HG03025 (cell line): ENCODE measurements around the gene ZNF385C.

Experiments used
- ATAC-seq: cut with Tn5 transposase; IDR thresholded peaks from one replicate; pipeline ENCODE4 v1.9.1; 2021; ENCODE audit warnings: mild to moderate bottlenecking, moderate library complexity; ENCODE audit not compliant: unreplicated experiment, low FRiP score

ZNF385C gene

DNA sequence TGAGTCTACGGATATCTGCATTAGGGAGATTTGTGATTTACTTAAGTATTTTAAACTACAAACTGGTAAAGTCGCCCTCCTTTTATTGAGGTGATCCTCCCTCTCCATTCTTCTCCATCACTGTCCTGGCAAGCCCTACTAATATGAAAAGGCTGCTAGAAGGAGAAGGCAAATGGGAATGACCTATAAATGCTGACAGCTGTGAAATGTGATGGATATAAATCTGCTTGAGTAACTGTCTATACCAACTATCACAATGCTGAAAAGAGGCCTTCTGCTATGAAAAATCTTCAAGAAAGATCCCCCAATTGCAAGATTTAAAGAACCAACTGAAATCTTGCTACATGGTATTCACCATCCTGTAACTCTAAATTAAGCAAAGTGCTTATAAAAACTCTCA lies 96.5 kb downstream of the ZNF385C start:
- ATAC-seq: no peak

DNA sequence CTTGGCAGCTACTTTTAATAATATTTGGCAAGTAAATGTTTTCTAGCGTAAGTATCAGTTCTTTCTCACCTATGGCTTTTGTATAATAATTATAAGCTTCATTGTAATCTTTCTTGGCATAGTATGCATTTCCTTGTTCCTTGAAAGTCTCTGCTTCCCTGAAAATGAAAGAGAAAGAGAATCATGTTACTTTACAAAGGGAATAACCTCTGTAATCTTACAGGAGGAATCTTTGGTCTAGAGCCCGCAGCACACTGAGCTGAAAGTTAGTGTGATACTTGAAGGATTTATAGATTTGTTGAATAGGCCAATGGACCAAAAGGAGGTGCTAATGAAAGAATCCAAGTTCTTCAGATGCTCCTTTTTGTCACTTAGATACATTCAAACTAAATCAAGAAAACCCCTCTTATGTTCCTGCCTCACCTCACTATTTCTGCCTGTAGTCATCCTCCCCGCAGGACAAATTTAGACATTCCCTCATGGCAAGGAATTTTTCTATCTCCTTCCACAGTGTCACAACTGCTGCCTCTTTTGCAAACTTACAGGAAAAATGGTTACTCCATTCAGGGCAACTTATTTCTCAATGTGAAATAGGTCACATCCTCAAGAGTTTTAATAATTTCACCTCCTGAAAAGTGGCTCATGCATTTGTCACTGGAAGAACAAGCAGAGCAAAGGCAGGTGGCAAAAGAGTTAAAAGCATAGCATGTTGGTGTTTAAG lies 97.7 kb downstream of the ZNF385C start:
- ATAC-seq: no peak

DNA sequence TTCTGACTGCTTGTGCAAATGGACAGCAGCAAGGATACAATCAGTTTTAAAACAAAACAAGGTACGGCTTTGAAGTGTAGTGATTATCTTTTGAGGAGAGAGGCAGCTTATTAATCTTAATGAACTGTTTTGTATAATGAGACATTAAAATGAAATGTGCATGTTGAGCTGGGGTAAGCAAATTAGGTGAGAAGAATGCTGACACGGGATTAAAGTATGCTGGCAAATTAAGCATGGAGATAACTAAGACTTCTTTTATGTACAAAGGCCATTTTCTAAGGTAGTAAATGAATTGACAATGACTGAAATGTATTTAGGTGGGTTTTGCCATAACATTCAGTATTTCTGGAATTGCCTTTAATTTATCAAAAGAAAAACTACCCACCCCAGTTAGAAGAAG lies 99.8 kb downstream of the ZNF385C start:
- no peak for ATAC-seq

DNA sequence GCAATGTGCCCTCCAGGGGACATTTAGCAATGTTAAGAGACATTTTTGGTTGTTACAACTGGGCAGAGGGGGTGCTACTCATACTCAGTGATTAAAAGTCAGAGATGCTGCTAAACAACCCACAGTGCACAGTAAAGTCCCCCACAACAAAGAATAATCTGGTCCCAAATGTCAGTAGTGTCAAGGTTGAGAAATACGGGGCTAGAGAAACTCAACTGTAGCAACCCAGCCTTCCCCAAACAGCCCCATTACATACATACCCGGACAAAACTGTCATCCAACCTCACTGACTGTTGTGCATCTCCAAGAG lies 101.5 kb downstream of the ZNF385C start:
- ATAC-seq: no peak

DNA sequence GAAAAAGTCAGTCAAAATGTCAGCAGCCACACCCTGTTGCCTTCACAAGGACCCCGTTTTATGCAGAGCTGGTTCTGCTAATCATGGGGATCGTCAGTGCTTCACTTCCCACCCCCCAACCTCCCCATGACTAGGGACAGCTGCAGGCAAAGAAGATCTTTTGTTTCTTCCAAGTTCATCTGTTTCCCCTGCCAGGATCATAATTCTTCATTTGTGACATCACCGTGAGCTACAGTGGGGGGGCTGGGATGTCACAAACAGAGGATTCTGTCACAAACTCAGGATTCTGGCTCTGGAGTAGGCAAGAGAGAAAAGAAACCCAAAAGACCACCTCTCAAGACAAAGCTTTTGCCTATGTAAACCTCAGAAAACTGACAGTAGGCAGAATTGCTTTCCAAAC lies 105.7 kb downstream of the ZNF385C start:
- no peak for ATAC-seq

DNA sequence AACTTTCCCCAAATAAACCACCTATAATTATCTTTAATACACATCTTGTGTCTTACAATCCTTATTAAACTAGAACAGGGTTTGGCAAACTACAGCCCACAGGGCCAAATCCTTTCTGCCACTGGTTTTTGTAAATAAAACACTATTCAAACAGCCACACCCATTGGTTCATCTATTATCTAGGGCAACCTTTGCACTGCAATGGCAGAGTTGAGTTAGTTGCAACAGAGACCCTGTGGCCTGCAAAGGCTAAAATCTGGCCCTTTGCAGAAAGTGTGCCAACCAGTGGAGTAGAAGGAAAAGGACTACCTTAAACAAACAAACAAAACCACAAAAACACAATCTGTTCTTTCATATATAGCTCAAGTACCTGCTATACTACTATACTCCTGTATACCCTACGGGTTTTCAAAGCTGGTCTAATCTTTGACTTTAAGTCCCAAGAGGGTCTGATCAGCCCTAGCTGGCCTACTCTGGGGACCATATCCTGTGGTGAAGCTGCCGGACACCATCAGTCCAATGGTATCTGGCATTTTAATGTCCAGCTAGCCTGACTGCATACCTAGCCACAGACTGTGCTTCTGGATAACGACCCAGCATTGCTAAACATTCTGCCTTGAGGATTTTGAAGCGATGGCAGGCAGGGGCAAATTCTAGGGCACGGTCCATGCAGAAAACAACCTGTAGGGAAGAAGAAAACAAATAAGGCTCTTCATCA lies 108.4 kb downstream of the ZNF385C start:
- no peak for ATAC-seq

DNA sequence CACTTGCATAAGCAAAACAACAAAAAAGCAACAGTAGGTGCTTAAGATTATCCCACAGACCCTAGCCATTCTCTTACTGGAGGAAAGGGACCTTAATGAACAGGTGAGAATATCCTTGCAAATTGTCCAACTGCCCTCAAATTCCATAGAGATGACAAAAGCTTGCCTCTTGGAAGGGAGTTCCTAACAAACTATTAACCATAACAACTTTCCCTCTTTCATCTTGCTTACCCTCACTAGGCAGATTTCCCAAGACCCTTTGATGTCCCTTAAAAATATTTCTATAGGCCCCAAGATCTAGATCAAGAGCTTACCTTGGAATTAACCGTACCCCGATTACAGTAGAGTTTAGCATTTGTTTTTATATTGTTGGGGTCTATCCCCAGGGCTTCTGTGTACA lies 109.9 kb downstream of the ZNF385C start:
- no peak for ATAC-seq

DNA sequence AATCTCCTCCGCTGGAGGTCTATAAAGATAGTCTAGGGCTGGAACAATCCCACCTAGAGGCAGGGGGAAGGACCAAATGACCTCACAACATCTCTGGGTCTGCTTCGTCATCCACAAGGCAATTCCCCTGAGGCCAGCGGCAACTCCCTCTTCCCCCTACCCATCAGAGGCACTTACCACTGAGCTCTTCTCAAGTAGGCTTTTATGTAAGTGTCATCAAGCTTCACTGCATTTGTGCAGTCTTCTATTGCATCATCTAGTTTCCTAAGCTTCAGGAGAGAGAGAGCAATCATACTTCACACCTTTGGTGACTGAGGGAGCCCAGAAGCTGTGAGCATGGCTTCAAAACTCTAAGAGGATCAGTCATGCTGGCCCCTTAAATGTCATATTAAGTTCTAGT lies 110.6 kb downstream of the ZNF385C start:
- no peak for ATAC-seq

DNA sequence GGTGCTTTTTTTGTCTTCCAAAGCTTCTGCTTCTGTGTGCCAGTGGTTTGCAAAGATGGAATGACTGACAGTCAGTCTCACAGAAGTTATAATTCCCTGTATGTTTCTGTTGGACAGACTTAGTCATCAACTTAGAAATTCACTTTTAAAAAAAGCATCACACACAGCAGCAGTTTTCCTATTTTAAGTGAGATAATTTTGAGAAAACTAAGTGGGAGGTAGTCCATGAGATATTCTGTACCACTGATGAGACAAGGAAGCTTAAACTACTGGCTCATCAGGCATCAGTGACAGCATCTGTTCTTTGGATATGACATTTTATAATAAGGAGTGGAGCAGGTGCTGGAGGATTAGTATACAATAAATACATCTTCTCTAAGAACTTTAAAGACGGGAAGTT lies 111.6 kb downstream of the ZNF385C start:
- ATAC-seq: no peak

DNA sequence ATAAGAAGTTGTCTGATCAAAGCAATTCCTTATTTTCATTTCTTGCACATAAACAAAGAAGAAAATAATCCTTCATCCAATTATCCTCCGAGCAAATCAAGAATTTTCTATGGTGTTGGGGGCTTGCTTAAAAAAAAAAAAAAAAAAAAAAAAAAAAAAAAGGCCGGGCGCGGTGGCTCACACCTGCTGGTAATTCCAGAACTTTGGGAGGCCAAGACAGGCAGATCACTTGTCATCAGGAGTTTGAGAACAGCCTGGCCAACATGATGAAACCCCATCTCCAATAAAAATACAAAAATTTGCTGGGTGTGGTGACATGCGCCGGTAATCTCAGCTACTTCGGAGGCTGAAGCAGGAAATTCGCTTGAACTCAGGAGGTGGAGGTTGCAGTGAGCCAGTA lies 112.4 kb downstream of the ZNF385C start:
- ATAC-seq: no peak

DNA sequence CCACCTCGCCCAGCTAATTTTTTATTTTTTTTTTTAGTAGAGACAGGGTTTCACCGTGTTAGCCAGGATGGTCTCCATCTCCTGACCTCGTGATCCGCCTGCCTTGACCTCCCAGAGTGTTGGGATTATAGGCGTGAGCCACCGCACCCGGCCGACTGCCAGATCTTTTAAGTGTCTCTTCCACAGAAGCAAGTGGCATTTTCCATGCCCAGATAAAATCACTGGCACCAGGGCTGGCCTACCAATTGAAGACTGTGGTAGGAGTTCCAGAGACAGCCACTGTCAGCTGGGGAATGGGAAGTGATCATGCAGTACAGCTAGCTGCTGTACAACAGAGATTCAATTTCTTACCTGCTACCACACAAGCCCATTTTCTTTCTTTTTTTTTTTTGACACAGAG lies 113.8 kb downstream of the ZNF385C start:
- ATAC-seq: no peak

DNA sequence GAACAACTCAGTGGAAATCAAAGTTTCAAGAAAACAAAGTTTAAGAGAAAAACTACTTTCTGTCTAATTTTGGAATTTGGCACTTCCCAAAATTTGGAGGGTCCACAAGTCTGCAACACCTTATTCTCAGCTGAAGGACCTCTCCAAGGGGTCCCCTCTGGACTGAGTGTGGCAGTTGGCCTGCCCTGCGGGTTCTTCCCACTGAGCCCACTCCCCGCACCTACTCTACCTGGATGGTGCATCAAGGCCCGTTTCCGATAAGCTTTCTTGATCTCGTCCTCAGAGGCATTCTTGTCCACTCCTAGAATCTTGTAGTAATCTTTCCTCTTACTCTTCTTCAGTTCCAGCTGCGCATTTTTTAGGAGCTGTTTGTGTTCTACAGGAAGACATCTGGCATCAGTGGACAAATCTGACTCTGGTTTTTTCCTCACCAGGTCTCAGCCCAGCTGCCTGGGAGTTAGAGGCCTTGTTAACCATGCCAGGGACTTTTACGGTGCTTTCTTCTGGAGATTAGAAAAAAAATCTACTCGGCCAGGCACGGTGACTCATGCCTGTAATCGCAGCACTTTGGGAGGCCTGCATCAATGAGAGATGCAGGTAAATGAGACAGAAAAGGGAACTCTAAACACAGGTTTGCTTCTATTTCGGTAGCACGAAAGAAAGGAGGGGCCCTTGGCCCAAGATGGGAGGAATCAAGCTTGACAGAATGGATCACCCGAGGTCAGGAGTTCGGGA lies 116.1 kb downstream of the ZNF385C start:
- ATAC-seq: no peak

DNA sequence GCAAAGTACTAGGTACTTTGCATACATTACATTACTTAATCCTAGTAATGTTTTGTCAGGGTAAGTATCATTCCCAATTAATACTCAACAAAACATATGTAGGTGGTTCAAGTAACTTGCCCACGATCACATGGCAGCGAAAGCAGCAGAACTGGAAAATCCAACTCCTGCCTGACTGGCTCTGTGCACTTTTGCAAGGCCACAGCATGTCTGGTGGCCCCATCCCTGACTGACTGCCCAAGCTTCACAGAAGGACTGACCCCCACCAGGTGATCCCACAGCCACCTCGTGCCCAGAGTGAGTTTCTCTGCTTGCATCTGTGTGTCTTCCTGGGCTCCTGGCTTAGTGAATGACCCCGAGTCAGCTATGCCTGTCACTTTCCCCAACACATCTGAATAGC lies 120.3 kb downstream of the ZNF385C start:
- ATAC-seq: no peak

DNA sequence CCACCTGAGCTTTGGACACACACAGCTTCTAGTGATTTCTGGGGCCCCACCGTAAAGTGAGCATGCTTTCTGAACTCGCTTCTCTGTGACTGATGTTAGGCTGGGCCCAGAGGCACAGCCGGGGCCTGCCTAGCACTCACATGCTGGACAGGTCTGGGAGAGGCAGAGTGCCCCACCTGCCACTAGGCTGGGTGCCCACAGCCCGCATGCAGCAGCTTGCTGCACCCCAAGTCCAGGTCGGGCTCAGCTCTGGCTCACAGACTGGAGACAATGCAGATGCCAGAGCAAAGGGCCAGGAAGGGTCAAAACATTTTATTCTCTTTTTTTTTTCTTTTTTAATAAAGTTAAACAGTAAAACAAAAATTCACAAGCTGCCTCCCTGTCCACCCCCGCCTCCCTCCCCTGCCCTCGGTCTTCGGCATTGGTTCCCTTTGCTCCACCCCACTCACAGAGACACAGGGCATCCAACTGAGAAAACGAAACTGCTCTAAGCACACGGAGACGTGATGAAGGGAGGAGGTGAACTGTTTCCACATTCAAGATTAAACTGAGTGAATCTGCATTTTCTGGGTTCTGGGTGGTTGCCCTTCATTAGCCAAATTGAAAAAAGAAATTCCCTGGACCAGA lies 122.0 kb downstream of the ZNF385C start:
- ATAC-seq: no peak
